Pulmonary artery endothelial cell (primary cell): Measurements from ENCODE around the gene LSM10. TPM values are rescaled to one million over a fixed set of nuclear protein-coding genes. Genes with fewer than 3 reads are reported as not detected.
A peak's percentile ranks its signal among the peaks of the same experiment; 100 is the strongest.

Source experiments
- DNase-seq: peaks from one replicate; pipeline ENCODE4 v3.0.0-alpha.2; 2011; ENCODE audit warnings: low read depth, low spot score
- total RNA-seq: library from RNA; depleted of rRNA; stranded (reverse); fragments of >200 nt; gene quantifications from 2 replicates; pipeline ENCODE4 v1.2.3, GENCODE V29; 2014

Gene LSM10
- total RNA-seq, 1 donor from 2014 or later = 12.3 TPM

DNA sequence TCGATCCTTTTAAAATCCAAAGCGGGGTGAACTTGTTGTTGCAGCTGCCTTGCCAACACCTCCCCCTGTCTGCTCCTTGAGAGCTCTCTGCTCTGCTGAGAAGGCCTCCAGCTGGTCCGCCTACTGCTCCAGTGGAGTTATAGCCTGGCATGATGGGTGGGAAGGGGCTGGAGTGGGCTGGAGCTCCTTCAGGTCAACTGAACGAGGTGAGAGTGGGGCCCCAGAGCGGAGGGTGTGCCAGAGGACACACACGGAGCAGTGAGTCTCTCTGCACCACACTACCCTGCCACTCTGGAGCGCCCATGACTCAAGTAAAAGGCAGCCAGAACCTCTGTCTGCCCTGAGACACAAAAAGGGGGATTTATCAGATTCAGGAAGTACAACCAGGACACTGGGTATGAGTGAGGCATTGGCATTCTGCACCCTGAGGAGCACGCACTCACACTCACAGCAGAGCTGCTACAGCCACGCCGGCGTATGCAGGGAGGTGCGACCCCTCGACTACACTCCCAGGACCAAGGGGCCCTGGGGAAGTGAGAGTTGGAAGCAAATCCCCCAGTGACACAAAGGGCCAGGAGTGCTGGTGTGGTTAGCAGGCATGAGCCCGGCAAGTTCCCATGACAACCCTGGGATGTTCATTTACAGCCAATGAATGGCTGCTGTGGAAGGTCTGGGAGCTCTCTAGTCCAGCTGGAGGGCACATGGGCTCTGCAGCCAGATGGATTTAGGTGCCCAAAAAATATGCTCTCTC, 46.3 kb downstream of the LSM10 start:
- peak; percentile 36 for DNase-seq

DNA sequence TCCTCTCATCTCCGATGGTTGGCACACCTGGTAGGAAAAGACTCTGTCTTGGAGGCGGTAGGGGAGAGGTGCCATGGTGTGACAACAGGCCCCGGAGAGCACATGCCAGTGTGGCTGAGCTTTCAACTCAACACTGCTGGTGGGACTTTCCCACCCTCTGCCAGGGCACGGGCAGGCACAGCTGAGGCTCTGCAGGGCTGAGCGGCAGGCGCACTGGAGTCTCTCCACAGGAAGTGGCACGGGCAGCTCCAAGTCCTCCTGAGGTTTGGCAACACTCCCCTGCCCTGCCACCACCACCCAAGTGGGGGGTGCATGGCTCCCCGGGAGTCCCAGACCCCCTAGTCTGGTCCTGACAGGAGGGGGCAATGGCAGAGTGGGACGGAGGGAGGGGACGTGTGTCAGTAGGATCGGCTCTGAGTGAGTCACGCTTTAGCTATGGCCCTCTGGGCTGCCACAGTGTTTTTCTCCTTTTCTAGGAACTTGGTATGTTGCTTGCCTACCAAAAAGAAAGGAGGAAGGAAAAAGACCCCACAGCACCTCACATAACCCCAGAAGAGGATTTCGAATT, 47.0 kb downstream of the LSM10 start:
- peak; percentile 37 for DNase-seq

DNA sequence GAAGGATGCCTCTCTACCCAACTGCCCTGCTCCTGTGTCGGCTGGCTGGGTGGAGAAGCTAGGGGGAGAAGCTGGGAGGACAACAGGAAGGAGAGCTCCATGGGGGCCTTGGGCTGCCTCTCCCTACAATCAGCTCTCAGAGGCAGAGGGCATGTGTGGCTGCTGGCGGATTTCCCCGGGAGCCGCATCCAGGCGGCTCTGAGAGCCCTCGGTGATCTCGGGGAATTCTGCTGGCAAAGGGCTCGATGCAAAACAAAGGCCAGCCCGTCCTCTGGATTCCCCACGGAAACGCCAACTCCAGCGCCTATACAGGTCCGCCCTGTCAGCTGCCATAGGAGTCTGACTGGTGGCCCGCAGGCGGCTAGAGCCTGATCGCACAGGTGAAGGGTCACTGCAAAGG, 47.9 kb downstream of the LSM10 start:
- DNase-seq = no peak

DNA sequence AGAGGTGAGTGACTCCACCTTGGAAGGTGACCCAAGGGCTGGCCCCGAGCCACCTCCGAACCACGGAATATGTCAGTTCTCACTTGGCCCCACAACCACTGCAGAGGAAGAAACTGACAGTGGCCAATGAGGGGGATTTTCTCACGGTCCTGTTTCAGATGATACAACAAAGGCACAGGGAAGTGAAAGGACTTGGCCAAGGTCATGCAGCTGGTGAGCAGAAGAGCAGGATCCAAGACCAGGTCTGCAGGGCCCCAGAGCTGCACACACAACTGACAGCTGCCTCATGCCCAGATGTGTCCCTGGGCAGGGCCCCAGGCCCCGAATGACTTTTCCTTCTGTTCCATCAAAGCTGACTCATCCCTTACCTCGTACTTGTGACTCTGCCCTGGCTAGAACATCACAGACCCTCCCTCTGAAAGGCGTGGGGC, 48.5 kb downstream of the LSM10 start:
- no peak for DNase-seq

DNA sequence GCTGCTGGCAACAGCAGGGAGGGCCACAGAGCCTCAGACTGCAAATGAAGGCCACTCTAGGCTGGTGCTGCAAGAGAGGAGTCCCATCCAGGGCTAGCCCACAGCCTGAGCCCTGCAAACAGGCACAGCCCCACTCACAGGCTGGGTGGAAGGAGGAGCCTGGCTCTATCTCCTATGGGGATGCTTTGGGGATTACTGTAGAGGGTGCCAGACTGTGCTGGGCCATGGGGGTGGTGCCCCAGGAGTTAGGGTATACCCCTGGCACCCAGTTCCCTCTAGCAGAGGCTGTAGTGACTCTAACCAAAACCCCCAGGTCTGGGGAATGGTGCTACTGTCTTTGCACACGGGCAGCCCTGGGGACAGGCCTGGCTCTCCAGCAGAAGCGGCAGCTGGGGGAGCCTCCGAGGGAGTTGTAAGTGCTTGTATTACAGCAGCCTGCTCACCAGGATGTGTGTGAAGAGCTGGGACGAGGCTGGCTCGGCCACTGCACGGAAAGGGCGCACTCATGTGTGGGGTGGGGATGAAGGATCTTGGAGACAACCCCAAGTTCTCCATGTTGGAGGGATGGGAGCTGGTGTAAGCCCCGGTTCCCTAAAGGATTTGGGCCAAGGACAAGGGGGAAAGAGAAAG, 50.9 kb downstream of the LSM10 start:
- DNase-seq = no peak

DNA sequence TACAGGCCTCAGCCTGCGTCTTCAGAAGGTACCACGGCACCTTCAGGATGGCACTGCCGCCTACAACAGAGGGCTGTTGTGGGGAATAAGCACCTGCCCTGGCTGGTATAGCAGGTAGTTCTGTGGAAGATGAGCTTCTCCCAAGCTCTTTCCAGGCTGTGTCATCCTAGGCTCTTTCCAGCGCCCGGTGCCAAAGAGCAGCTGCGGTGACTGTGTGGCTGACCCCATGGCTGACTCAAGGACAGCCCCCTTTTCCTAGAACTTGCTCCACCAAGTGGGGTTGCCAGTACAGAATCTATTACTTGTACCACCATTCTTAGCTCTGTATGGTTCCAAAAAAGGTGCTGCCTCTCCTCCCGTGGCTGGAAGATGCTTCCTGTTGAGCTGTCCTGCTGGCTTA, 52.4 kb downstream of the LSM10 start:
- no peak for DNase-seq

DNA sequence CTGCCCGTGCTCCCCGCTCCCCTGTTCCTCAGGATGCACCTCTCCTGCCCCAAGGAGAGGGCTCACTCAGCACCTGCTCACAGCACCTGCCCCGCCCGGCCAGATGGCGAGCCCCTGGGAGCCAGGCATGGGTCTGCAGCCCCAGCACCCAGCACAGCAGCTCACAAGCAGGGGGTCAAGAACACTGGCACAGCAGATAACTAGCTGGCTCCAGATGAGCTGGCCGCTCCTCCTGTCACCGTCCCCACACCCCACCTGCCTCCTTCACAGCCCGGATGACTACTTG, 53.4 kb downstream of the LSM10 start:
- DNase-seq = no peak

DNA sequence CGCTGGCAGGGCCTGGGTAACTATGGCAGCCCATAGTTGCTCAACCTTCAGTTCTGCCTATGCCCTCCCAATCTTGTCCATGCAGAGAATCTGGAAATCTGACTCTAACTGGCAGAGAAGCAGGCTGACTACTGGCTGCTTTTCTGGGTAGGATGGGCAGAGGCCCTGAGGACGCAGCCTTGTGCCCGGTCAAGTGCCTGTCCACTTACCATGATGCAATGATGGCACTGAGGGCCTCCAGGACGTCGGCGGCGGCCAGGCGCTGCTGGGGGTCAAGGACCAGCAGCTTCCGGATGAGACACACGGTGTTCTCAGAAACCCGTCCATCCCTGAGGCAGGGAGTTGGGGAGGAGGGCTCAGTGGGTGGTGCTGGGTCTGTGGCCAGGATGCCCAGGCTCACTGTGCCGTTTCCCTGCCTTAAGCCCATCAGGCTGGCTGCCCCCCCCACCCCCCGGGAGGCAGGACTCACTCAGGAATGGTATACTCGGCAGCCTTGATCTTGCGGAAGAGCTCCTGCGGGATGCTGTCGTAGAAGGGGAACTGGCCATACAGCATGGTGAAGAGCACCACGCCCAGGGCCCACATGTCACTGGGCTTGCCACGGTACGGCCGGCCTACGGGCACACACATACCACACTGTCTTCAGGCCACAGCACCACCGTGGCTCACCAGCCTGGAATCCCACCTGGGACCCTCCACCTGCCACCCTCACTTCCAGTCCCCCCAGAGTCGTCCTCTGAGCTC, 53.9 kb downstream of the LSM10 start:
- no peak for DNase-seq

Other genes with a start within 250 kb of the LSM10 start
- gene TRAPPC3, start 248.4 kb downstream of the LSM10 start, total RNA-seq = 106 and 117 TPM in 2 replicates
- gene MAP7D1, start 241.7 kb downstream of the LSM10 start, total RNA-seq = 77.1 and 91.4 TPM in 2 replicates
- 152 and 167 TPM in 2 replicates for gene THRAP3, start 173.5 kb downstream of the LSM10 start, total RNA-seq
- 1.1 TPM in 2 replicates for gene SH3D21, start 91.5 kb downstream of the LSM10 start, total RNA-seq
- 108 and 133 TPM in 2 replicates for gene EVA1B, start 74.3 kb downstream of the LSM10 start, total RNA-seq
- gene STK40, start 12.0 kb downstream of the LSM10 start, total RNA-seq = 13.3 and 19.2 TPM in 2 replicates
- gene OSCP1, start 52.5 kb upstream of the LSM10 start, total RNA-seq = 4.5 and 7.2 TPM in 2 replicates
- 92.1 and 102 TPM in 2 replicates for gene MRPS15, start 66.5 kb upstream of the LSM10 start, total RNA-seq
- not detected in 2 replicates for gene CSF3R, start 85.0 kb upstream of the LSM10 start, total RNA-seq